GM13977 (cell line): ENCODE data around the gene PTPRE.

Experiments
- DNase-seq: peaks from one replicate; pipeline ENCODE4 v3.0.0; 2012; ENCODE audit warnings: low spot score
- CTCF ChIP-seq: IDR thresholded peaks from 2 replicates; pipeline ENCODE4 v1.5.1; 2012; ENCODE audit warnings: mild to moderate bottlenecking, control low read depth; ENCODE audit not compliant: insufficient read depth; ENCODE audit errors: extremely low read depth, missing control alignments
- in situ Hi-C: fragments of 300-500 bp; cut with MboI; formaldehyde crosslinking; loops from one replicate; pipeline ENCODE4 v1.12.0; 2022; ENCODE audit warnings: low sequenced_read_pairs, low pct_unique_long_range_greater_than_20kb, mixed read lengths, inconsistent platforms; ENCODE audit not compliant: unreplicated experiment

The PTPRE gene

GRCh38 chr10:128035557-128035973 lies 128.7 kb downstream of the PTPRE start:
- in situ Hi-C loops: no loop called here
- TF ChIP-seq CTCF: peak; percentile 77
- peak; percentile 78 for DNase-seq

GRCh38 chr10:128036011-128036615 lies 129.2 kb downstream of the PTPRE start:
- in situ Hi-C loops: no loop called here
- TF ChIP-seq CTCF: no peak
- no peak for DNase-seq

- TF ChIP-seq CTCF: no peak
- no peak for DNase-seq
- in situ Hi-C loops: no loop called here
Measured at GRCh38 chr10:128036746-128037543, 130.0 kb downstream of the PTPRE start.

GRCh38 chr10:128040096-128040495 lies 133.2 kb downstream of the PTPRE start:
- no peak for TF ChIP-seq CTCF
- no peak for DNase-seq
- in situ Hi-C loops: no loop called here

GRCh38 chr10:128040681-128041080 lies 133.8 kb downstream of the PTPRE start:
- in situ Hi-C loops: no loop called here
- no peak for TF ChIP-seq CTCF
- no peak for DNase-seq

GRCh38 chr10:128042131-128042610 lies 135.3 kb downstream of the PTPRE start:
- in situ Hi-C loops: no loop called here
- no peak for DNase-seq
- TF ChIP-seq CTCF: no peak
